Measurements from ENCODE around the gene NARF.
"Not testable (repeated sequence)": the region's sequence is repeated elsewhere in the genome, so short reads cannot be mapped to it uniquely, and the experiment has no call there.

NARF gene

DNA sequence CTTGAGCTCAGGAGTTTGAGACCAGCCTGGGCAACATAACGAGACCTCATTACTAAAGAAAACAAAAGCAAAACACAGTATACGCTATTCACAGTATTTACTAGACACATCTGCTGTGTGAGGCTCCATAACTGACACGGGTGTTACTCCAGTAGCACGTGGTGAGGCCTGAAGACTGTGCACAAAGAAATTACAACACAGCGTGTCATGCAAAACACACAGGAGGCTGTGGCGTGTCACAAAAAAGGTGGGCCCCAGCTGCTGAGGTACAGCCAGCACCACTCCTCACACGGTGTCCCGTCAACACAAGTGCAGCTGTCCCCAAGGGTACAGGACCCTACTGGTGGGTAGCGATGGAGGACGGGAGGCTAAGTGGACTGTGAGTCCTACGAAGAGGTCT lies 10.7 kb upstream of the NARF start:
- DNase-seq, result no peak

DNA sequence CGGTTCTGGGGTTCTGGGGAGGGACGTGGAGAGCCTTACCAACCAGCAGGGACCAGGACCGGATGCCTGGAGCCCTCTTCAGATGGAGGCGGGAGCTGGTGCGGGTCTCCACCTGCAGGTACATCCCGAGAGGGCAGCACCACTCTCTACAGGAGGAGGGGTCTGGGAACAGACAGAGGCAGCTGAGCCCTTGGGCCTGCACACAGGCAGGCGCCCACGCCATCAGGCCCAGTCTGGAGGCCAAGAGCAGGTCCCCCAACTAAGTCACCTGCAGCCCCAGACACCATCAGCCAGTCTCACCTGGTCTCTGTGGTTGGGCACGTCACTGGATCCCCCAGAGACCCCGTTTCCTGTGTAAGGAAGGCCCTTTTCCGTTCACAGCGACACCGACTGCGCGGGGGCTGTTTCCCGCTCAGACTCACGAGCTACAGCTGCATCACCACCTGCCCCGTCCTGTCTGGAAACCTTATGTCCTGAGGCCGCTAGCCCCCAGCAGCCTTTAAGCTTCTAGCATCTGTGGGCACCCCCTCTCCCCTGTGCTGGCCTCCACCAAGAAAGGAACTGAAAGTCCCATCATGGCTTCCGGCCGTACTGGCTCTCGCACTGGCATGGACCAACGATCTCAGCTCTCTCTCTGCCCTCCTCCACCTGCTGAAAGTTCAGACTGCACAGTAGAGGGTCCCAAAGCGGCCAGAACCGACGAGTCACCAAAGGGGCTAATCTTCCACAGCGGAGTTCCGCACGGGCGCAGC lies 9.2 kb upstream of the NARF start:
- peak; percentile 47 for DNase-seq

DNA sequence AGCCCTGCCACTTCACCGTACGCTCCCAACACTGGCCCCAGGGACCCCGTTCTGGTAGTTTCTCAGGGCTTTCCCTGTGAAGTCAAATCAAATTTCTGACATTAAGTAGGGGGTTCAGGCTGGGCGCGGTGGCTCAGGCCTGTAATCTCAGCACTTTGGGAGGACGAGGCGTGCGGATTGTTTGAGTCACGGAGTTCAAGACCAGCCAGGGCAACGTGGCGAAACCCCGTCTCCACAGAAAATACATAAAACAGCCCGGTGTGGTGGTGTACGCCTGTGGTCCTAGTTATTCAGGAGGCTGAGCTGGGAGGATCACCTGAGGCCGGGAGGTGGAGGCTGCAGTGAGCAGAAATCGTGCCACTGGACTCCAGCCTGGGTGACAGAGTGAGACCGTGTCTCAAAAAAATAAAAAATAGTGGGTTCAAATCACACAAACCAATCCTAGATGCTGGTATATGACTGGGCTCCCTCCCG lies 8.6 kb upstream of the NARF start:
- DNase-seq, result no peak

DNA sequence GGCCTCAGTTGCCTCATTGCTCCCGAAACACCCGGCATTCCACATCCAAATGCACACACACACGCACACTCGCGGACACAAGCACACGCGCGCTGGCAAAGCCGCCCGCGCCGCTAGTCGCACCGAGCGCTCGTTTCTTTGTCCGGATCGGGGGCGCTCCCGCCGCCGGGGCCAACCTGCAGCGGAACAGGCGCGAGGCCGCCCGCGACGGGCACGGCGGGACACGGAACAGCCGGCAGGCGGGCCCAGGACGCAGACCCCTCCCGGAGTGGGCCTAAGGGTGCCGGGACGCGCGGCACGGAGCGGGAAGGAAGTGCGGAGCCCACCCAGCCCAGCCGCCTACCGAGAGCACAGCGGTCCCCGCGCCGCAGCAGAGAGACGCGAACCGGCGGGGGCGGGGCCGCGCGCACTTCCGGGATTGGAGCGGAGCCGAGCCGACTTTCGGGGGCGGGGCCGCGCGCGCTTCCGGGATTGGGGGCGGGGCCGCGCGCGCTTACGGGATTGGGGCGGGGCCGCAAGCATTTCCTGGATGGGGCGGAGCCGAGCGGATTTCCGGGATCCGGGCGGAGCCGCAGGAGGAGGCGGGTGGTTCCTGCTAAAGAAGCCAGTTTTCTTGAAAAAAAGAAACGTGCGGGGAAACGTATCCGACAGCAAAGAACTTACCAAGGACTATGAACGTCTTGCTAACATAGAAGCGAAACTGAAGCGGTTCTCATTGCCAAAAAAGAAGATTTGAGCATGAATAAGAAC lies 8.0 kb upstream of the NARF start, which contains the start of gene CYBC1:
TSS of gene CYBC1 (minus strand) at position 396 of the 750 bp plus-strand sequence. CDS start 1,498 bp downstream, outside the sequence.
- peak; percentile 67 for DNase-seq

DNA sequence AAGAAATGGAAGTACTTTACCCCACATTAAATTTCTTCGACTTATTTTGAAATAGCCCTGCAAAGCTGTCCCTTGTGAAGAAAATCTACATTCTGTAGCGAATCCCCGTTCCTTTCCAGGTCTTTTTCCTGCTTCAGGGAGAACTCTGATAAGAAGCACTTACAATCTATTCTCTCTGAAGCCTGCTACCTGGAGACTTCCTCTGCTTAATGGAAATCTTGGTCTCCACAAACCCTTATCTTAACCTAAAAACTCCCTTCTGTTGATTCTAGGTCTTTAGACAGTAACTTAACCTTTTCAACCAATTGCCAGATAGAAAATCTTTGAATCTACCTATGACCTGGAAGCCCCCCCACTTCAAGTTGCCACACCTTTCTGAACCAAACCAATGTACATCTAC lies 6.4 kb upstream of the NARF start:
- DNase-seq, result no peak

DNA sequence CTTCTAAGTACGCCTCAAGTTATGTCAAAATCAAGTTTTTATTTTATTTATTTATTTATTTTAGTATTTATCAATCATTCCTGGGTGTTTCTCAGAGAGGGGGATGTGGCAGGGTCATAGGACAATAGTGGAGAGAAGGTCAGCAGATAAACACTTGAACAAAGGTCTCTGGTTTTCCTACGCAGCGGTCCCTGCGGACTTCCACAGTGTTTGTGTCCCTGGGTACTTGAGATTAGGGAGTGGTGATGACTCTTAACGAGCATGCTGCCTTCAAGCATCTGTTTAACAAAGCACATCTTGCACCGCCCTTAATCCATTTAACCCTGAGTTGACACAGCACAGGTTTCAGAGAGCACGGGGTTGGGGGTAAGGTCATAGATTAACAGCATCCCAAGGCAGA lies 5.4 kb upstream of the NARF start:
- DNase-seq, result not testable (repeated sequence)

DNA sequence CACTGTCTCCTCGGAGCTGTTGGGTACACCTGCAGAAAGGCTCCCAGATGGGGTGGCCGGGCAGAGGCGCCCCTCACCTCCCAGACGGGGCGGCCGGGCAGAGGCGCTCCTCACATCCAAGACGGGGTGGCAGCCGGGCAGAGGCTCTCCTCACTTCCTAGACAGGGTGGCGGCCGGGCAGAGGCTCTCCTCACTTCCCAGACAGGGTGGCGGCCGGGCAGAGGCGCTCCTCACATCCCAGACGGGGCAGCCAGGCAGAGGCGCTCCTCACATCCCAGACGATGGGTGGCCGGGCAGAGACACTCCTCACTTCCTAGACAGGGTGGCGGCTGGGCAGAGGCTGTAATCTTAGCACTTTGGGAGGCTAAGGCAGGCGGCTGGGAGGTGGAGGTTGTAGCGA lies 4.8 kb upstream of the NARF start:
- DNase-seq, result not testable (repeated sequence)

DNA sequence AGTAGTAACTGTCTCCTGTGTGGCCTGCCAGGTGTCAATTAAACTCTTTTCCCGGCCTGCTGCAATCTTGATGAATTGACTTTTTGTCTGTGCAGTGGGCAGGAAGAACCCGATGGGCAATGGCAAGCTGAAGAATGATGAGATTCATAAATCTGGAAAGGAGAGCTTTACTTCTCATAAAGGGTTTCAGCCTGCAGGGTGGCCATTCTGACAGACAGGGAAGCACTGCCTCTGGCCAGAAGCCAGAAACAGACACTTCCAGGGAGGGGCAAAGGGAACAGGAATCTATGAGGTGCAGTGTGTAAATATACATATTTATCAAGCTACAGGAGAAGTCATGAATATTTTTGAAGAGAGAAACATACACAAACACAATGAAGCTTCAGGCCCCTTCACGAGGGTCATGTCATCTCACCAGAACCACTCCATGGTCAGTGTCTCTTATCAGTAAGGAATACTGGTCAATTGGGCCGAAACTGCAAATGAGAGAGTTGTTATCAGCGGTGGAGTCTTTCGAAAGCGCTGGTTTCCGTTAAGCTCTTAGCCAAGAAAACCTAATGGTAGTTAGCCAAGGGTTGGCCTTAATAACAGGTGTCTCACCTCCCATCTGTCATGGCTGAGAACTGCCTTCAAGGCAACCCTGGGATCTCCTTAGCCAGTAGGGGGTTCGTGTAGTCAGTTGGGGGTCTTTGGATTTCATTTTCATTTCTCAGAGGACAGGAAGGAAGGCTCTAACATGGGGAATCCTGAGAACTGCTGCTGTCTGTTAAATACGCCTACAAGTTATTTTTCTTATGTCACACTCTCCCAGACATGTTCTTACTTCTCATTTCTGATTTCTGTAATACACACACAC lies 1.2 kb upstream of the NARF start:
- DNase-seq, result no peak

DNA sequence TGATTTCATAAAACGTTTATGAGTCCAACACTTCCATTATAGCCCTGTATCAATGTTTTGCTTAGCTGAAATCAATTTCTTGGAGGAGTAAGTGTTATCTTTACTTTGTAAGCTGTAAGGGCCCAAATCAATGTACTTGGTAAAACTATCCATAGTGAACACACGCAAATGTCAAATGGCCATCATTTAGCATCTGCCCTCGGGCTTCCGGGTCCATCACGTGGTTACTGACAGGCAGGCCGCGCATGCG lies 687 bp upstream of the NARF start:
- peak; percentile 70 for DNase-seq

DNA sequence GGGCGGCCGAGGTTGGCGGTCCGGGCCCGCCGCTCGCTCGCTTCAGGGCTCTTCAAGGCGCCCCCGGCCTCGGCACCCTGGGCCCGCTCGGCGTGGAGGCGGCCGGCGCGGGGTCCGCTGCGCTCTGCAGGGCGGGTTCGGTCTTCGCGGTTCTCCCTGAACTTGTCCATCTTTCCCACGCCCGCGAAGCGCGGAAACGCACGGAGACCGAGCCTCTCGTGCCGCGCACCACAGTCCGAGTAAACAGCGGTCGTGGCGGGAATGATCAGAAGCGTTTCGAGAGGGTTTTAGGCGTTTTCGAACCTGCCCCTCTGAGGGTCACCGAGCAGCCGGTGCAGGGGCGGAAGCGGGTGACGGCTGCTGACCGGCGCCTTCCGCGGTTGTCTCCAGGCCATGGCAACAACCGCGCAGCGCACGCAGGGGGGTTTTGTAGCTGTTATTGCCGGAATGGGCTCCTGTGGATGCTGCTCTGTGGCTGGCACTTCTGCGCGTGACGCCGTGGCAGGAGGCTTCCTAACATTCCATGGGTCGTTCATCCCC lies 414 bp downstream of the NARF start:
- no peak for DNase-seq

DNA sequence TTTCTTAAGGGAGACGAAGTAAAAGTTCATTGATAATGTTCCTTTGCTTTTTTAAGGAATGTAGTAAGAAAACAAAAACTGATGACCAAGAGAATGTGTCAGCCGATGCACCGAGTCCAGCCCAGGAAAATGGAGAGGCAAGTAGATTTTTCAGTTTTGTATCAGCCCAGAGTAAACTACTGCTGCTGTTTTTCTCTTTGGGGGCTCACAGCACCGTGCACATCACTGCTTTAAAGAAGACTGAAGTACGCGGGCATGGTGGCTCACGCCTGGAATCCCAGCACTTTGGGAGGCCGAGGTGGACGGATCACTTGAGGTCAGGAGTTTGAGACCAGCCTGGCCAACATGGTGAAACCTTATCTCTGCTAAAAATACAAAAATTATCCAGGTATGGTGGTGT lies 1.4 kb downstream of the NARF start:
- not testable (repeated sequence) for DNase-seq

DNA sequence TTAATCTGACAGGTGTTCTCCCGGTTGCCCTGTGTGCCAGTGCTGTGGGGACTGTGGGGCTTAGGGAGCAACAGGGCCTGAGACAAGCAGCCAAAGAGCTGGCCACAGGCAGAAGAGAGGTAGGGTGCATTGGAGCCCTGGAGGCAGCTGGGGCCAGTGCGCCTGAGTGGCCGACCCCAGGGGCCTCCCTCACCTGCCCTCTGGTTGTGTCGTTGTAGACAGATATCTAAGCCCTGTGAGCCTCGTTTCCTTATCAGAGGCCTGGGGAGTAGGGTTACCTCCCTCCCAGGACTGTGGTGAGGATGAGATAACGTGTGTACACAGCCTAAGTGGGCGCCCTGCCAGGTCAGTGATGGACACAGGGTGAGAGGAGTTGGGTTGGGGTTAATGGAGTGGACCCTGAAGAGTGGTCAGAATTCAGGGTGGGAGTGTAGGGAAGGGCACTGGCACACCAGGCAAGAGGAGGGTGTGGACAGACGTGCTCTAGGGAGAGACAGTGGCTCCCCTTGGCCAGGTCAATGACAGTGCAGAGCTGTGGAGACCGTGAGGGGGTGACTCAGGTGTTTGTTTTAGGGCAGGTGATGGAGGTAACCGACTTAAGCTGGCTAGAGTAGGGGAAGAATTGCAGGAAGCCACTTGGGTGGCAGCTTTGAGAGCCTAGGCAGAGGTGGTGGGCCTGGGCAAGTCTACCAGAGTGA lies 3.4 kb downstream of the NARF start:
- DNase-seq, result no peak

DNA sequence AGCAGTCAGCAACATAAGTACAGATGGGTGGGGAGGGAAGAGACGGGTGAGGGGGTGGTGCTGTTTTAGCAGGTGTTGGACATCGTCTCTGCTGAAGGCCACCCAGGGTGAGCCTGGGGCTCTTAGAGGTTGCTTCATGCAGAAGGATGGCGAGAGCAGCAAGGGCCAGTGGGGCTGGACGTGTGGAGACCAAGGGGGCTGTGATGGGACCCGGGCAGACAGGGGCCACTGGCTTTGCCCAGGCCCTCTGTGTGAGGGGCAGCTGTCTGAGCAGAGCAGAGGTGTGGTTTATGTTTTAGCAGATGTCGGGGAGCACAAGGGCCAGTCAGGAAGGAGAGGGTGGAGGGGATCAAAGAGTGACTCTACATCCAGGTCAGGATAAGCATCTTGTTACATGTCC lies 4.8 kb downstream of the NARF start:
- DNase-seq, result no peak

DNA sequence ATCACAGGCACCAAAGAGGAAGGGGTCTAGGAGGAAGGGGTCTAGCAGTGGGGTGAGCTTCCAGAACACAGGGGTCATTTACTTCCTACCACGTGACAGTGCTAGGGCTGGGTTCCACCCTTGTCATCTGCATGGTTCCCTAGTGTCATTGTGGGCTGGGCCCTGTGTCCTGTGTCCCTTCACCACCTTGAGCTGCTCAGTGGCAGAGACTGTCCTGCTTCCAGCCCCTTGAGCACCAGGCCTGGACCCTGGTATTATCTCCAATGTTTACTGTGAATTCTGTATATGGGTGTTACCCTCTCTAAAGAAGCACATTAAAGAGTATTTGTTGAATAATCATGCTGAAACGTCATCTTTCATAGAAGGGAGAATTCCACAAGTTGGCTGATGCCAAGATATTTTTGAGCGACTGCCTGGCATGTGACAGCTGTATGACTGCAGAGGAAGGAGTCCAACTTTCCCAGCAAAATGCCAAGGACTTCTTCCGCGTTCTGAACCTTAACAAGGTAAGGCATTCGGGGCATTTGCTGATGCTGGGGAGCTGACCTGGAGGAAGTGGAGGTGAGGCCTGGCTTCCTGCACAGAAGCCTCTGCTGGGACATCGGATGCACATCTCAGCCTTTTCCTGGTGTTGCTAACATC lies 5.5 kb downstream of the NARF start:
- no peak for DNase-seq

DNA sequence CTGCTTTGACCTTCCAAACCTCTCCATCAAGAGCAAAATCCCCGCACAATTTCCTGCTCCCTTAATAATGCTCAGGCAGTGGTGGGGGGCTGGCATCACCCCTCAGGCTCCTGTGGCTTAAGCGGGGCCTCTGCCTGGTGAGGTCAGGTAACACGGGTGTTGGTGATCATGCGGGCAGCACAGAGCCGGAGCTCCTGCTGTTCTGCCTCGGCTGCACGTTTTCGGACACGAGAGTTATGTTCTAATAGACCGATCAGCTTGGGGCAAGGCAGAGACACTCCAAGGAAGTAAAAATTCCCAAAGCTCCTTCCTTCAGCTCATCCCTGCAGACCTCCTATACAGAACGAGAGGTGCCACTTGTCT lies 6.0 kb downstream of the NARF start:
- no peak for DNase-seq

DNA sequence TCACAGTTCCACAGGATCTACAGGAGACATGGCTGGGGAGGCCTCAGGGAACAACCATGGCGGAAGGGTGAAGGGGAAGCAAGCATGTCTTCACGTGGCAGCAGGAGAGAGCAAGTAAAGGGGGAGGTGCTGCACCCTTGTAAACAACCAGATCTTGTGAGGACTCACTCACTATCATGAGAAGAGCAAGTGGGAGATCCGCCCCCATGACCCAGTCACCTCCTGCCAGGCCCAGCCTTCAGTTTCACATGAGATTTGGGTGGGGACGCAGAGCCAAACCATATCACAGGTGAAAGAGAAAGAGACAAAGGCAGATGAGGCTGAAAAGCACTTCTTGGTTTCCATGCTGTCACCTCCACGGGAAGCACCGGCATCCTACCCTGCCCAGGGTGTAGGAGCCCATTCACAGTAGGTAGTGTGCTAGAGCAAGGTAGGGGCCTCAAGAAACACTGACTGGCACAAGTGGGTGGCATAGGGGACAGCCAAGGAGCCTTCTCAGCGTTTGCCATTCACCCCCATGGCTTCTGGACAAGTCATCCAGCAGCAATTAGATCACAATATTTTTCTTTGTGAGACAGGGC lies 6.6 kb downstream of the NARF start:
- DNase-seq, result no peak

DNA sequence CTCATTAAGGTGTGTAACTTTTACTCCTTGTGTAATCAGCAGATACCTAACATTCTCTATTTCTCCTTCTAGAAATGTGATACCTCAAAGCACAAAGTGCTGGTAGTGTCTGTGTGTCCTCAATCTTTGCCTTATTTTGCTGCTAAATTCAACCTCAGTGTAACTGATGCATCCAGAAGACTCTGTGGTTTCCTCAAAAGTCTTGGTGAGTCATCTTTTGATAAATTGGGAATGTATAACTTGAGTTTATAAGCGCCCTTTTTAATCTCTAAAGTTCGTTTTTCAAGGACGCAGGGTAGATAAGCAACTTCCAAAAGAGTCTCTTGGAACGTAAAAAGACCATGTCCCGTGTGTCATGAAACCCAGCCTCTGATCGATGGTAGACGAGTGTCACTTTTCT lies 10.2 kb downstream of the NARF start:
- DNase-seq, result no peak

DNA sequence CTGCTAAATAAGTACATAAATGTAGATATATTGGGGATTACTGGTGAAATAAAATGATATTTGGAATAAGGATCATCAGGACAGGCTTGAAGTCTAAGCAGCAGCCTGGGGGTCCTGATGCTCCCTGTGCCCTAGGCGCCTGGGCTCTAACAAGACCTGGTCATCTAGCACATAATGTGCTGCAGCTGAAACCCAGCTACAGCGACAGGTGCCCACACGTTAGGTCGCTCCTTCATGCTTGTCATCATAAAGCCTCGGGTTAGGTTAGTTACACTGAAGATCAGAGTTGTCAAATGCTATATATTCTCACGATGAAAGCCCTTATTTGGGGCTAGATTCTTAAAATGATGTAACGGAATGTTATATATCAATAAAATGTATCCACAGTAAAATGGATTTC lies 11.5 kb downstream of the NARF start:
- no peak for DNase-seq

DNA sequence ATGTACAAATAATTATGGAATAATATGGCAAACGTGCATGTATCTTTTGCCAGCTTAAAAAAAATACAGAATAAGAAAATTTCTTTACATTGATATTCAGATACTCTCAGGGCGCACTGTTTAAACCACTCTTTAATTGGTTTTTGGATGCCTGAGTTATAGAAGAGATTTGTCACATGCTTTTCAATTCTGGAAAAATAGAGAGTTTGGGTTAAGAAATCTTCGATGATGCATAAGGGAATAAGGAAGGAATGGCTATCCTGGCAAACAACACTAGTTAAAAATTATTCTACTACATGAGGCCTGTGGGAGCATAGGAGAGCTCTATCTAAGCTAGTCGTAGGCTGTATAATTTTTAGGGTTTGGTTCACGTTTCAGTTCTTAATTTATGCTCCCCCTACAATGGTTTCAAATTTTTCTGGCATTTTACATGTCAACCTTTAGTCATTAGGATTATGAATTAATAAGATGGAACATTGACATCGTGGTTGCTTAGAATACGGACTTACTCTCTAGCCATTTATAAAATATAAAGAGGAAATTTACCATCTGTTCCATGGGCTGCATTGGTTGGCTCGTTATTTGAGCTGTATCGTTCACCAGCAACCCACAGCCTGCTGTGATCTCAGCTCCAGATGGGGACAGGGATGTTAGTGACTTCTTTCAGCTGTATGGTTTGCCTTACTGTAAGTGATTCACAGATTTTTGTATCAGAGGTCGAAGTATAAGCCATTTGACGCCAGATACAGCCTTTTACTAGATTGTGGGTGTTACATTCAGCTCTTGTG lies 15.9 kb downstream of the NARF start:
- no peak for DNase-seq

DNA sequence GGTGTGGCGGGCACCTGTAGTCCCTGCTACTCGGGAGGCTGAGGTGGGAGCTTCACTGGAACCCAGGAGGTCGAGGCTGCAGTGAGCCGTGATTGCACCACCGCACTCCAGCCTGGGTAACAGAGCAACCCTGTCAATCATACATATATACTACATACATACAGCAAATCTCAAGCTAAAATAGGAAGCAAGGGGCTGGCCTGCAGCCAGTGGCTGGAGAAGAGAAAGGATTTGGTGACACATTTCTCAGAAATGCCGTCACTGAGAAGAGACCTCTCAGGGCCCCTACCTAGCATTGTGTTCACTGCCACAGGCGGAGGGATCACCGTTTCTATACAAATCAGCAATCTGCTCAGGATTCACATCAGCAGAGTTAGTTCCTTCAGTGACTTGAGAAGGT lies 16.9 kb downstream of the NARF start:
- DNase-seq, result no peak

DNA sequence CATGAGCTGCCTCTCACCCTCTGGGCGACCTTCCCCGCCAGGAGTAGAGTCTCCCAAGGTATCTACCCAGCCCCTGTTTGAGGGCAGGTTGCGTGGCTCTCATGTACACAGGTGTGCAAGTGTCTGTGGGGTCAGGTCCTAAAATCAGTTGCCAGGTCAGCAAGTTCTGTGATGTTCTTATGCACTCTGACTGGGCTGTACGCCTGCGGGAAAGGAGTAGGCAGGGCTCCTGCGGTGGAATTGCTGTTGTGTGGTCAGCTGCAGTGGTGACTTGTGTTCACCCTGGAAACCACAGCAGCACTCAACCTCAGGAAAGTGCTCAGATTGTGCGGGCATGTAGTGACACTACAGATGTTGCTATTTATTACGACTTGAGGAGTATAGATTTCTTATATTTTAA lies 19.4 kb downstream of the NARF start:
- DNase-seq, result no peak
